ENCODE measurements around the gene PROSER3.

The PROSER3 gene

GRCh38 chr19:35818445-35818844 is 60.5 kb downstream of the PROSER3 start:
- ATAC-seq: no peak
- TF ChIP-seq RARB (CRISPR knock-in tag; IDR thresholded peaks at IDR 0.05): no peak
- TF ChIP-seq ARNTL (CRISPR knock-in tag; IDR thresholded peaks at IDR 0.05; ENCODE audit: borderline replicate concordance, low read depth): no peak
- TF ChIP-seq CSRNP3 (CRISPR knock-in tag; IDR thresholded peaks at IDR 0.05): no peak
- no peak for TF ChIP-seq CSDC2 (CRISPR knock-in tag; IDR thresholded peaks at IDR 0.05)
- TF ChIP-seq BACH2 (CRISPR knock-in tag; IDR thresholded peaks at IDR 0.05; ENCODE audit: borderline replicate concordance): no peak
- TF ChIP-seq ZNF565 (CRISPR knock-in tag; conservative IDR thresholded peaks at IDR 0.05; ENCODE audit: low read depth): no peak
- TF ChIP-seq POU6F1 (CRISPR knock-in tag; IDR thresholded peaks at IDR 0.05; ENCODE audit: borderline replicate concordance, low read depth): no peak
- TF ChIP-seq ESRRG (CRISPR knock-in tag; IDR thresholded peaks at IDR 0.05): no peak
- TF ChIP-seq ISL1 (CRISPR knock-in tag; IDR thresholded peaks at IDR 0.05): no peak
- TF ChIP-seq SNAI2 (CRISPR knock-in tag; IDR thresholded peaks at IDR 0.05): no peak
- no peak for TF ChIP-seq PATZ1 (CRISPR knock-in tag; IDR thresholded peaks at IDR 0.05; ENCODE audit: borderline replicate concordance)
- no peak for TF ChIP-seq ZNF70 (CRISPR knock-in tag; IDR thresholded peaks at IDR 0.05)

Data from SK-N-SH treated with all-trans-retinoic acid at 6 μM for 48 hours (cell line).